Activated T-helper 1 cell treated with anti-CD3 and anti-CD28 coated beads, Interleukin-12 subunit alpha, Interleukin-12 subunit beta, Interleukin-2, Interleukin-4 antibody, amounts not matched to agents 30 ng/mL and 10 ng/mL and 1 ng/mL, durations not matched to agents 14 hours and 24 hours and 36 hours (primary cell): ENCODE results near the gene ATP10B. TPM values are rescaled to one million over a fixed set of nuclear protein-coding genes. Genes with fewer than 3 reads are reported as not detected.

Experiments
- DNase-seq: peaks from one replicate; pipeline ENCODE4 v3.0.0; 2021; ENCODE audit warnings: low spot score
- H3K27ac Mint-ChIP-seq: one replicate; pipeline ENCODE4 v1.8.0; 2021; ENCODE audit warnings: mild to moderate bottlenecking, mixed read lengths
- H3K27me3 Mint-ChIP-seq: one replicate; pipeline ENCODE4 v1.8.0; 2022; ENCODE audit warnings: mild to moderate bottlenecking, moderate library complexity, mixed read lengths; ENCODE audit not compliant: insufficient read depth
- H3K36me3 Mint-ChIP-seq: one replicate; pipeline ENCODE4 v1.8.0; 2021; ENCODE audit warnings: low read depth, mixed read lengths
- H3K4me1 Mint-ChIP-seq: one replicate; pipeline ENCODE4 v1.8.0; 2021; ENCODE audit warnings: low read depth, mixed read lengths
- H3K4me3 Mint-ChIP-seq: one replicate; pipeline ENCODE4 v1.8.0; 2021; ENCODE audit warnings: mild to moderate bottlenecking, moderate library complexity, mixed read lengths
- H3K9me3 Mint-ChIP-seq: one replicate; pipeline ENCODE4 v1.8.0; 2021; ENCODE audit warnings: mixed read lengths
- intact Hi-C: fragments of 100-400 bp; cut with micrococcal nuclease; formaldehyde crosslinking; loops from one replicate; pipeline ENCODE4 v1.15.1; 2024
- total RNA-seq: library from RNA; stranded (reverse); gene quantifications from 2 replicates; pipeline ENCODE4 v1.2.3, GENCODE V29; 2022

ATP10B gene
- total RNA-seq, 1 donor from 2014 or later, result not detected

DNA sequence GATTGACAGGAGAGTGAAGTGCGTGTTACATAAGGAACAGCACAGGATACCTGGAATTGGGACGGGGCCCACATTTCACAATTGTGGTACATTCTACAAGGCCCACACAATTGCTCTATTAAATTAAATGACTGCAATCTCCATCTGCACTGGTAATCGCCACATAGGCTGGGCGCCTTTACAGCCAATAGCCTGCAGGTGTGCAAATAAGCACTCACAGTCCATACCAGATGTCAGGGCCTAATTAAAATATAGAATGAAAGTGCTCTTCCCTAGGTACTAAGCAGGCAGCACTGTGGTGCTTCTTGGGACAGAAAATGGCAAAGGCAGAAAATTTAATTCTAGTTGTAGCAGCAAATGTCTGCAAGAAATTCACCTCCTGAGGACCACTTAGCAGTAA lies 82.7 kb downstream of the ATP10B start:
- H3K4me3 Mint-ChIP-seq, result no peak overlapping the region
- intact Hi-C loops, result no loop called here
- no peaks in the 10 kb centered on the region for H3K36me3 Mint-ChIP-seq

DNA sequence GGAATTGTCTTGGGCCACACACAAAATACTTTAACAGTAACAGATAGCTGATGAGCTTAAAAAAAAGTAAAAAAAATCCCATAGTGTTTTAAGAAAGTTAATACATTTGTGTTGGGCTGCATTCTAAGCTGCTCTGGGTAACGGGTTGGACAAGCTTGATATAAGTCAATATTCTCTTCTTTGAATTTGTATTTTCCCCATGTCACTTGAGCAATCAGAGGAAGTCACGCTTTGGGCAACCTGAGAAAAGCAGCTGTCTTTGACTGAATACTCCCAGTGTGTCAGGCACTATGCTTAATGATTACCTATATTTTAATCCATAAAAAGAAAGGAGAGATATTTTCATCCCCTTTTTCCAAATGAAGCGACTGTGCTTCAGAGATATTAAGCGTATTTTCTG lies 84.9 kb downstream of the ATP10B start:
- H3K27ac Mint-ChIP-seq, result no peak overlapping the region
- no peaks in the 10 kb centered on the region for H3K36me3 Mint-ChIP-seq
- no peak for DNase-seq
- no peak overlapping the region for H3K4me3 Mint-ChIP-seq
- H3K27me3 Mint-ChIP-seq, result peaks cover 5% of the 10 kb centered on the region
- intact Hi-C loops, result no loop called here
- H3K4me1 Mint-ChIP-seq, result no peaks in the 10 kb centered on the region
- no peaks in the 10 kb centered on the region for H3K9me3 Mint-ChIP-seq

More for the DNA sequence above, 82.7 kb downstream of the ATP10B start:
- H3K27ac Mint-ChIP-seq, result no peak overlapping the region
- H3K4me1 Mint-ChIP-seq, result no peaks in the 10 kb centered on the region
- DNase-seq, result no peak
- H3K27me3 Mint-ChIP-seq, result peaks cover 3% of the 10 kb centered on the region
- H3K9me3 Mint-ChIP-seq, result no peaks in the 10 kb centered on the region

DNA sequence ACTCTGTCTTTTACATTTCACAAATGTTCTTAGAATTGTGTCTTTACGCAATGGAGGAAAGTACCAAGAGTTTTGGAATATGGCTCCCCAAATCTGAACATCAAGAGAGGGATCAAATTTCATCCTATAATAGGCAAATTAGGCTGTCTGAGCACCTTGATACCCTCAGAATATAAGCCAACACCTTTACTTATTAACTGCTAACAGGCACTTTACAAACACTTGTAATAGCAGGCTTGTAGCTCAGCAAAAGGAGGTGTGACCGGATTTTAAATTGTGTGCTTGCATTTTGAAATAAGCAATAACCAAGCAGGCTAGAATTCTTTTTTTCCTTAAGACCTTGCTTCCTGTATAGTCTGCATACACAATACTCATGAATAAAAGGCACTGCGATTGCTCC lies 92.0 kb downstream of the ATP10B start:
- H3K4me1 Mint-ChIP-seq, result no peaks in the 10 kb centered on the region
- H3K27ac Mint-ChIP-seq, result no peak overlapping the region
- no peaks in the 10 kb centered on the region for H3K36me3 Mint-ChIP-seq
- H3K9me3 Mint-ChIP-seq, result no peaks in the 10 kb centered on the region
- no peak for DNase-seq
- intact Hi-C loops, result no loop called here
- H3K4me3 Mint-ChIP-seq, result no peak overlapping the region
- H3K27me3 Mint-ChIP-seq, result peaks cover 15% of the 10 kb centered on the region

DNA sequence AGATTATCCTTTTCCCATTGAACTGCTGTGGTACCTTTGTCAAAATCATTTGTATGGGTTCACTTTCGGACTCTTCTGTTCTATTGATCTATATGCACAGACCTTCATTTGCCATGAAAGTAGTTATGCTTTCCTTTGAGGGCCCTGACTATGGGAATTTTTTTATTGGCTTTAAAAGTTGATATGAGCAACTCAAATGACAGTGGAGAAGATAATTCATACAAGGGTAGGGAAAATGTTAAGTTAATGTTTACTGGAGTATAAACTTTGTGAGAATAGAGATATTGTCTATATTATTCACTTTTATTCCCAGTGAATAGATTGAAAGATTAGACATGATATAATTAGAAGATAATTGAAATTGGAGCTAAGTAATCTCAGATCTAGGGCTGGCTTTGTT lies 94.8 kb downstream of the ATP10B start:
- intact Hi-C loops, result no loop called here
- Mint-ChIP-seq H3K36me3 (no peaks in the 10 kb centered on the region), H3K9me3 (no peaks in the 10 kb centered on the region), H3K27ac (no peak overlapping the region), H3K27me3 (peaks cover 16% of the 10 kb centered on the region), H3K4me3 (no peak overlapping the region), H3K4me1 (no peaks in the 10 kb centered on the region)
- DNase-seq, result no peak

DNA sequence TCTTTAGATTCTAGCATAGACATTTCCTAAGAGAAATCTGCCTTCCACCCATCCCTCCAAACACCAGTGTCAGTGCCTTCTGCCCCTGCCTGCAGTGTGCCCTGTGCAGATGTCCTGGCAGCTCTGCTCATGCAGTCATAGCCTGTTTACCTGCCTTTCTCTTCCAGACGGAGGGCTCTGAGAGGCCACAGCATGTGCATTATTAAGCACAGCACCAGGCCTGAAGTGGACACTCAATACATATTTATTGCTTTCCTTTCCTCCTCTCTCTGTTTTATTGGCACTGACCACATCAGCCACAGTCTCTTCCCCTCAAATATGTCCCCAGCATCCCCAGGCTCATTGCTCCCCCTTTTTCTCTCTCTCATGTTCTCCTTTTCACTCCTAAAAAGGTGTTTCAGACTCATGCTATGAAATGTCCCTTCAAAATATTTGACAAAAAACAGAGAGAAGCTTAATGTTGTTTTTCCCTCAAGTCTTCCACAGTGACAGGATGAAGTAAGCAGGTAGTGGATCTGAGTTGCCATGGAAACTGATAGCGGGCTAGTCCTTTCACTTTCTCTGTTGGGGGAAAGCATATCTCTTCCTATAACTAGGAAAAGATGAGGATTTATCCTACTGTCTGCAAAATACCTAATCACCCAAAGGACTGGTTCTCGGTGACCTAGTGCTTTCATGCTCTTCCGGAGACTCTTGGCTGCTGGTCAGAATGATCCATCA lies 100.9 kb downstream of the ATP10B start:
- Mint-ChIP-seq H3K27ac (no peak overlapping the region), H3K4me1 (peaks cover 6% of the 10 kb centered on the region), H3K9me3 (no peaks in the 10 kb centered on the region), H3K36me3 (no peaks in the 10 kb centered on the region), H3K27me3 (peaks cover 15% of the 10 kb centered on the region), H3K4me3 (no peak overlapping the region)
- intact Hi-C loops, result no loop called here
- DNase-seq, result no peak

DNA sequence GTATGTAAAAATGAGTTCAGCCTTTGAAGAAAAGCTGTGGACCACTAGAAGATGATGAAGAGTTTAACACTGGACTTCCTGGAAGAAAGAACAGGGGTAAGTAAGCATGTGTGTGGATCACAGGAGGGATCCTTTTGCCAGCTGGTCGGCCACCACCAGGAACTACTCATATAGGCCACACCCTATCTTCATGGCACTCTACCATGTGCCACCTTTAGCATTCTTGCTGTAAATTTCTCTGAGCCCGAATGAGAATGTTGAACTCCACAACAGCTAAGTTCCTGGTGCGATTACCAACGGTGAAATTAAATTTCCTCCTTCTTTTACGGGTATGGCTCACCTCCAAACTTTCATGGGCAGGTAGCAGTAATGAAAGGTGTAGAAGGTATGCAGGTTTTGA lies 102.3 kb downstream of the ATP10B start:
- H3K4me1 Mint-ChIP-seq, result peaks cover 6% of the 10 kb centered on the region
- H3K27ac Mint-ChIP-seq, result no peak overlapping the region
- no peak for DNase-seq
- H3K27me3 Mint-ChIP-seq, result peaks cover 13% of the 10 kb centered on the region
- H3K36me3 Mint-ChIP-seq, result no peaks in the 10 kb centered on the region
- no peaks in the 10 kb centered on the region for H3K9me3 Mint-ChIP-seq
- no peak overlapping the region for H3K4me3 Mint-ChIP-seq
- intact Hi-C loops, result loop anchor here (5.0 kb wide), 1 partner anchor 688 kb away; no protein-coding TSS in a partner anchor

DNA sequence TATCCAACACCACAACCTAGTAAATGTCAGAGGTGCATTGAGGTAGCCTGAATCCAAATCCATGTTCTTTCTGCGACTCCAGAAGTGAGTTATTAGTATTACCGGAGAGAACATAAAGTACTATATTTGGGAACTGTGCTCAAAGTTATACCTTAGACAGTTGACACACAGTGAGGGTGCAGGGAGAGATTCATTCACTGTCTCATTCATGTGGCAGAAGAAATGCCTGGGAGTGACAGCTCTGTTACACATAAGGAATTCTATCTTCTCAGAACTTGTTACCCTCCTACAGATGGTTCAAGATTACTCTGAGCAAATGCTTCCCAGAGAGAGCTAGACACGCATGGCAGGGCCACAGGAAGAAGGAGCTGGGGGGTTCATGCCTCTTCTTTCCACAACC lies 103.0 kb downstream of the ATP10B start:
- no peak overlapping the region for H3K4me3 Mint-ChIP-seq
- intact Hi-C loops, result loop anchor here (5.0 kb wide), 1 partner anchor 688 kb away; no protein-coding TSS in a partner anchor
- peaks cover 13% of the 10 kb centered on the region for H3K27me3 Mint-ChIP-seq
- peaks cover 6% of the 10 kb centered on the region for H3K4me1 Mint-ChIP-seq
- DNase-seq, result no peak
- H3K9me3 Mint-ChIP-seq, result no peaks in the 10 kb centered on the region
- no peak overlapping the region for H3K27ac Mint-ChIP-seq
- H3K36me3 Mint-ChIP-seq, result no peaks in the 10 kb centered on the region

DNA sequence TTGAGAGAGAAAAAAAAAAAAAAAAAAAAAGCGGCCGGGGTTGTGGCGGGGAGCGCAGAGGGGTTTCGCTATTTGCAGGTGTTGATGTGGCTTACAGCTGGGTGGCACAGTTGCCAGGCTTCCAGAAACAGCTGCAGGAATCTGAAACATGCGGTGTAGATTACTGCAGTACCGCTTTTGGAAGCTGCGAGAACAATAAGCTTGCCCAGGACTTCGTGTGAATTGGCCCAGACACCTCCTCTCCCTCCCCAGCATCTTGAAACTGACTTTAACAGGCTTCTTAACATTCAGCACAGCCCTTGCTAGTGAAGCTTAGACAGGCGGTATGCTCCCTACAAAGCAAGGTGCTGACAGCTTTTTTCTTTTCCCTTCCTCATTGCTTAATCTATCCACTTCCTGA lies 104.0 kb downstream of the ATP10B start:
- Mint-ChIP-seq H3K4me1 (peaks cover 6% of the 10 kb centered on the region), H3K27me3 (peaks cover 9% of the 10 kb centered on the region), H3K9me3 (no peaks in the 10 kb centered on the region), H3K36me3 (no peaks in the 10 kb centered on the region), H3K4me3 (no peak overlapping the region), H3K27ac (no peak overlapping the region)
- intact Hi-C loops, result loop anchor here (5.0 kb wide), 1 partner anchor 689 kb away; no protein-coding TSS in a partner anchor
- no peak for DNase-seq

DNA sequence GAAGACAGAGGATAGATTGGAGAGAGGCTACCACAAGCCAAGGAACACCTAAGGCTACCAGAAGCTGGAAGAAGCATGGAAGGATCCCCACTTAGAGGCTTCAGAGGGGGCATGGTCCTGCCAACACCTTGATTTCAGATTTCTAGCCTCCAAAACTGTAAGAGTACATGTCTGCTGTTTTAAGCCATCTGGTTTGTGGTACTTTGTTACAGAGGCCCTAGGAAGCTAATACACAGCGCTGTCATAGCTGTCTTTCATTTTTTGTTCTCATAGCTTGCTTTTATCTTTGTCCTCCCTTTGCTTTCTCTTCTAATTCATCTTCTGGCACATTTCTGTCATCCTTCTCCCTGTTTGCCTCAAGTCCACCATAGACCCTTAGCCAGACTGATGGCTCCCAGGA lies 104.5 kb downstream of the ATP10B start:
- H3K4me3 Mint-ChIP-seq, result no peak overlapping the region
- H3K27me3 Mint-ChIP-seq, result peaks cover 8% of the 10 kb centered on the region
- no peak overlapping the region for H3K27ac Mint-ChIP-seq
- peaks cover 6% of the 10 kb centered on the region for H3K4me1 Mint-ChIP-seq
- no peaks in the 10 kb centered on the region for H3K36me3 Mint-ChIP-seq
- DNase-seq, result no peak
- H3K9me3 Mint-ChIP-seq, result no peaks in the 10 kb centered on the region
- intact Hi-C loops, result loop anchor here (5.0 kb wide), 1 partner anchor 690 kb away; no protein-coding TSS in a partner anchor

DNA sequence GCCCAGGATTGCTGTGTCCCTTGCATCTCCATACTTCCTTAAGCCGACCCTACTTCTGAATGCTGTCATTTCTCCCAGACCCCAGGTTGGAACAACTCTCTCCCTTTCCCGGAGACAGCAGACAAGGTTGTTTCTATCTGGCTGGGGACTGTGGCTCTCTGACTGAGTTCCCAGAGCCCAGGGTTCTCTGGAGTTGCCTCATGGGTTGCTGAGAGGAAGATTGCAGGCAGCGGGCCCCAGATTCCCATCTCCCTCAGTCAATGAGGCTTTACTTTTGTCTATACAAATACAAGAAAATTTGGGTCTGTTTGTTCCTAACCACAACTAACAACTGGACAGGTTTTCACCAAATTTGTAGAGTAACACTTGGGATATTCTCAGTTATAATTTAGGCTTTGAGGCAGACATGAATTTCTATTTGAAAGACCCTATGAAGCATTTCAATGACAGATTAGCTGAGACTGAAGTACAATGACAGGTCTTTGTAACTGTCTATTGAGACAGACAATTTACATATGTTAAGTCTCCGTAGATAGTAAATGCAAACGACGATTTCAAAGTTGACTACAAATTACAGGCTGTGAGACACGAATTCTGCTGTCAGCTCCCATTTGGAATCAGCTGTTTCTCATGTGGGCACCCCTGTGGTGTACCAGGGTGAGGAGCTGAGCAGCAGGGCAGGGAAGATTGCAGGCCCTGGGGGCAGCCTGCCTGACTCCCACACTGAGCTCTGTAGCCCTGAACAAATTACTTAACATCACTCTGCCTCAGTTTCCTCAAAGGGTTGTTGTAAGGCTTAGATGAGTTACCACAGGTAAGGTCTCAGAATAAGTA lies 107.5 kb downstream of the ATP10B start:
- intact Hi-C loops, result loop anchor here (5.0 kb wide), 1 partner anchor 693 kb away; no protein-coding TSS in a partner anchor
- Mint-ChIP-seq H3K9me3 (no peaks in the 10 kb centered on the region), H3K27me3 (peaks cover 2% of the 10 kb centered on the region), H3K27ac (no peak overlapping the region), H3K4me1 (no peaks in the 10 kb centered on the region), H3K4me3 (no peak overlapping the region), H3K36me3 (no peaks in the 10 kb centered on the region)
- DNase-seq, result no peak

DNA sequence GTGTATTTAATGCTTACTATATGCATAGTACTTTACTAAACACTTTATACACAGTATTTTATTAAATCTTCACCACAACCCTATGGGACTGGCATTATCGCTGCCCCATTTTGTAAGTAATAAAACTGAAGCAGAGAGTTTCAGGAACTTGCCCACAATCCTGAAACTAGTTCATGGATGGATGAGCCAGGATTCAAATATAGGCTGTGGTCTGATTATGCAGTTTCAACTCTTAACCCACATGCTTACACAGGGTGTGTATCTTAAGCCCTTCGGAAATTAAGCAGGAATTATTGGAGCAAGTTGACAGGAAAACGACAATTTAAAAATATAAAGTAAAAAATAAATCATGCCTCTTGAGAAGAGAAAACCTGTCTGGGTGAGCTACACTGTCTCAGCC lies 109.0 kb downstream of the ATP10B start:
- H3K27ac Mint-ChIP-seq, result no peak overlapping the region
- H3K36me3 Mint-ChIP-seq, result no peaks in the 10 kb centered on the region
- no peak for DNase-seq
- H3K9me3 Mint-ChIP-seq, result no peaks in the 10 kb centered on the region
- no peaks in the 10 kb centered on the region for H3K4me1 Mint-ChIP-seq
- H3K4me3 Mint-ChIP-seq, result no peak overlapping the region
- peaks cover 2% of the 10 kb centered on the region for H3K27me3 Mint-ChIP-seq
- intact Hi-C loops, result no loop called here

DNA sequence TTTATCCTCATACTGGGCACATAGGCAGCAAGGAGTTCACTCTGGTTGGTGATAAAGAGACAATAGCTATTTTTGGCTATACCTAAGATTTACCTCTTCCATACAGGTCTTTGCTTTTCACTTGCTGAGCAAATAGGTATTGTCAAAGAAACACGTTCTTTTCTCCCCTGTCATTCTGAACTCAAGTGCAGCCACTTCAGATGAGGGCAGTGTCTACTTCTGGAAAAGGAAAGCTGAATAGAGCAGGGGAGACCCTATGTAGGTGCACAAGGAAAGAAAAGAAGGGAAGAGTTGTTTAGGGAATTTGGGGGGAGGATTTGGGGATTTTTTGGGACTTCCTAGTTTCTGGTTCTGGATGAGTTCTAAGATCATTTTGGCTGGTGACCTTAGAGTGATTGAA lies 109.6 kb downstream of the ATP10B start:
- intact Hi-C loops, result no loop called here
- Mint-ChIP-seq H3K27ac (no peak overlapping the region), H3K4me1 (no peaks in the 10 kb centered on the region), H3K27me3 (peaks cover 2% of the 10 kb centered on the region), H3K4me3 (no peak overlapping the region), H3K36me3 (no peaks in the 10 kb centered on the region), H3K9me3 (no peaks in the 10 kb centered on the region)
- no peak for DNase-seq

DNA sequence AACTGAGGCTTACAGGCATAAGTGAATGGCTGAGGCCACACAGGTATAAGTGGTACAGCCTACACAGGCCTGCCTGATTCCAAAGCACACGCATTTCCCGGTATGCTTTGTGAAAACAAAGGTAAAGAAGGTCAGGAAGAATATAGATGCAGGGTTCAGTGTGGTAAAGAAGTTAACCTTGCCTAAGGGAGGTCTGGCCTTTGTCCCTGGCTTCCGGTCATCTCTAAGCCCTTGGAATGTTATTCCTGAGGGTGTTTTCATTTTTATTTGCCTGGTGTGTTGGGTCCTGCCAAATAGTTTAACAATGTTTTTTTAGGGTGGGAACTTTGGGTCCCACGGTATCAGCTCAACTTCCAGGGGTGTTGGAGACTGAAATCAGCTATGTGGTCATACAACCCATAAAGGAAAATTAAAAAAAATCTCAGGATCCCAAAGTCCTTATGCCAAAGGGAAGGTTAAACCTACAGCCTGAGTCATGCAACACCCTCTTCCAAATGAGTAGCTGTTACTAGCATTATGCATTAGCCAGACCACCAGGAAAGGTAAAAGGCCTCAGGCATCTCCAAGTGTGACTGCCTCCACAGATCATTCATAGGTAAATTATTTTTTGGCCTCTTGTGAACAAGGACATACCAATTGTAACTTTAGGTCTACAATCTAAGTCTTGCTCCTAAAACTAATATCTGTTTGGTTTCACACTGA lies 124.6 kb downstream of the ATP10B start:
- H3K9me3 Mint-ChIP-seq, result no peaks in the 10 kb centered on the region
- no peaks in the 10 kb centered on the region for H3K4me1 Mint-ChIP-seq
- H3K4me3 Mint-ChIP-seq, result no peak overlapping the region
- peaks cover 5% of the 10 kb centered on the region for H3K27me3 Mint-ChIP-seq
- no peaks in the 10 kb centered on the region for H3K36me3 Mint-ChIP-seq
- H3K27ac Mint-ChIP-seq, result no peak overlapping the region
- intact Hi-C loops, result no loop called here
- no peak for DNase-seq
